Measurements from ENCODE around the gene EPS15.

- TF ChIP-seq, protein P1, sequence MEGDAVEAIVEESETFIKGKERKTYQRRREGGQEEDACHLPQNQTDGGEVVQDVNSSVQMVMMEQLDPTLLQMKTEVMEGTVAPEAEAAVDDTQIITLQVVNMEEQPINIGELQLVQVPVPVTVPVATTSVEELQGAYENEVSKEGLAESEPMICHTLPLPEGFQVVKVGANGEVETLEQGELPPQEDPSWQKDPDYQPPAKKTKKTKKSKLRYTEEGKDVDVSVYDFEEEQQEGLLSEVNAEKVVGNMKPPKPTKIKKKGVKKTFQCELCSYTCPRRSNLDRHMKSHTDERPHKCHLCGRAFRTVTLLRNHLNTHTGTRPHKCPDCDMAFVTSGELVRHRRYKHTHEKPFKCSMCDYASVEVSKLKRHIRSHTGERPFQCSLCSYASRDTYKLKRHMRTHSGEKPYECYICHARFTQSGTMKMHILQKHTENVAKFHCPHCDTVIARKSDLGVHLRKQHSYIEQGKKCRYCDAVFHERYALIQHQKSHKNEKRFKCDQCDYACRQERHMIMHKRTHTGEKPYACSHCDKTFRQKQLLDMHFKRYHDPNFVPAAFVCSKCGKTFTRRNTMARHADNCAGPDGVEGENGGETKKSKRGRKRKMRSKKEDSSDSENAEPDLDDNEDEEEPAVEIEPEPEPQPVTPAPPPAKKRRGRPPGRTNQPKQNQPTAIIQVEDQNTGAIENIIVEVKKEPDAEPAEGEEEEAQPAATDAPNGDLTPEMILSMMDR (IDR thresholded peaks at IDR 0.05): no peak
- no peak for TF ChIP-seq EP300 (IDR thresholded peaks at IDR 0.05)
- no peak for TF ChIP-seq POLR2A (IDR thresholded peaks at IDR 0.05)
These were observed 169.2 kb downstream of the EPS15 start for GRCh38 chr1:51349862-51350261.

All from gastroesophageal sphincter (tissue), 3 donors.